Dermis blood vessel endothelial cell (primary cell): ENCODE measurements around the gene HS3ST5. TPM values are rescaled to one million over a fixed set of nuclear protein-coding genes. Genes with fewer than 3 reads are reported as not detected.
"Not testable (repeated sequence)": the region's sequence is repeated elsewhere in the genome, so short reads cannot be mapped to it uniquely, and the experiment has no call there.

ENCODE experiments used
- DNase-seq: peaks from one replicate; pipeline ENCODE4 v3.0.0; 2010
- total RNA-seq: library from RNA; depleted of rRNA; stranded (reverse); fragments of >200 nt; gene quantifications from 2 replicates; pipeline ENCODE4 v1.2.3, GENCODE V29; 2014

The HS3ST5 gene
- total RNA-seq, 1 donor from 2014 or later, result not detected

GRCh38 chr6:114327074-114327473 is 15.7 kb downstream of the HS3ST5 start:
- no peak for DNase-seq

DNA sequence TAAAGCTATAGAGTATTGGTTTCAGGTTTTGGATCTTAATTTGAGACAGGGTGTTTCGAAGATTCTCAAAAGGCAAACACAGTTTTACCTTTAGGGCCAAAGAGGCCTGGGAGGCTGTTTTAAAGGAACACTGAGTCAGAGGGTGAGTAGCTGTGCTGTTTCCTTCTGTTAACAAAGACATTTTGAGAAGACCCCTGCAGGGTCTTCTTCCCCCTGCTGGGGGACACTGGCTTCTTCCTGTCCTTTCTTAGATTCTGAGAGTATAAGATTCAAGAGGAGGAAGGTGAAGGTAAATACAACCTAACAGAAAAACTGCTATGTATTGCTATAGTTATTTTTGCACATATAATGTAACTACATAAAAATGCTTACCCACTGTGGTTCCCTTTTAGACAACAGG is 19.0 kb downstream of the HS3ST5 start:
- no peak for DNase-seq

DNA sequence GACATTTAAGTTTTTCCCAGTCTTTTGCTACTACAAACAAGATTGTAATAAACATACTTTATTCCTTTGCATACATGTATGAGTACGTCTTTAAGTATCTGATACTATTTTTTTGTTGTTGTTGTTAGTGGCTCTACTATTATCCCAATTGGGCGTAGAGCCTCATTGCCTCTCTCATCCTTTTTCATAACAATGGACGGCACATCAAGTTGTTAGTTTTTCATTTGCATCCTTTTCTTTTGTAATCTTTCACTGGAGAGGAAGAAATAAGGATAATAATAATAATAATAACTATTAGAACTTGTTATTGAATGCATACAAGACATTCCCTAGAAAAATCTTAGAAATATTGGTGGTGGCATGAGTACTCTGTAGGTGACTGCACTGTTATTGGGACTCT is 23.1 kb downstream of the HS3ST5 start:
- no peak for DNase-seq

GRCh38 chr6:114315831-114316595 is 26.8 kb downstream of the HS3ST5 start:
- no peak for DNase-seq

DNA sequence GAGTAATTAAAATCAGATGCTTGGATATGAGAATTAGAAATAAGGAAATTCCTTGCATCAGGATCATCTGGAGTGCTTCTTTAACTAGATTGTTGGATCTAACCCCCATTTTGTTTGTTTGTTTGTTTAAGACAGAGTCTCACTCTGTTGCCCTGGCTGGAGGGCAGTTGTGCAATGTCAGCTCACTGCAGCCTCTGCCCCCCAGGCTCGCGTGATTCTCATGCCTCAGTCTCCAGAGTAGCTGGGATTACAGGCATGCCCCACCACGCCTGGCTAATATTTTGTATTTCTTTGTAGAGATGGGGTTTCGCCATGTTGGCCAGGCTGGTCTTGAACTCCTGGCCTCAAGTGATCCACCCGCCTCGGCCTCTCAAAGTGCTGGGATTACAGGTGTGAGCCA is 29.0 kb downstream of the HS3ST5 start:
- DNase-seq, result not testable (repeated sequence)

GRCh38 chr6:114312931-114313330 is 29.9 kb downstream of the HS3ST5 start:
- no peak for DNase-seq

GRCh38 chr6:114310053-114310452 is 32.8 kb downstream of the HS3ST5 start:
- DNase-seq, result no peak

GRCh38 chr6:114304304-114304887 is 38.4 kb downstream of the HS3ST5 start:
- peak; percentile 52 for DNase-seq

- no peak for DNase-seq
Observed at GRCh38 chr6:114301596-114302219, 41.1 kb downstream of the HS3ST5 start.

GRCh38 chr6:114297135-114297534 is 45.7 kb downstream of the HS3ST5 start:
- DNase-seq, result no peak

- no peak for DNase-seq
Observed at GRCh38 chr6:114292431-114292830, 50.4 kb downstream of the HS3ST5 start.

GRCh38 chr6:114291428-114291827 is 51.4 kb downstream of the HS3ST5 start:
- no peak for DNase-seq

GRCh38 chr6:114290864-114291263 is 52.0 kb downstream of the HS3ST5 start:
- no peak for DNase-seq

DNA sequence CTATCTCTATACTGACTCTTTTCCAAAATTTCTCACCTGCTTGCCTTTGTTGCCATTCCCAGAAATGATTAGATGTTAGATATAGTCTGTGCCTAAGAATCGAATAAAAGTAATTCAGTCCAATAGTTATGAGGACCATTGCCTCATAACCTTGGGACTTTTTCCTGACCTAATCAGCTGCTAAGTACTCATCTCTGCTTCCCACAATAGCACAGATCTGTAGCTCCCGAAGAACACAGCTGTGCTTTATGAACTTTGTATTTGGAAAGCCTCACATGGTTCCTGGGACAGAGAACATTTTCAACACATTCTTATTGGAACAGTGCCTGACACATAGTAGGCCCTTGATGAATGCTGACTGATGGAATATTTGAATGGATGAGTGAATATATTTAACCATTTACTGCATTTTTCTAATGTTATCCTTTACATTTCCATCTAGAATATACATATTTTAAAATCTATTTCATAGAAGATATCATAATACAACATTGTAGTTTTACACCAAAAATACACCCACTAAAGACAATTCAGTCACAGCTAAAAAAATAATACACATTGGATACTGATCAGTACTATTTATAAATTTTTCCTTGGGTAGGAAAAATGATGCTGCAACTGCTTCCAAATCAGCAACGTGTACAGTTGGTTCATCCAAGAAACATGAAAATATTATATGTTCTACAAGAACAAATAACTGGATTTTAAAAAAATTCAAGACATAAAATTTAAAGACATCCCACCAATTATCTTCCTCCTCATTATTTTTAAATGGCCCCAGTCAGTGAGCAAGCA is 53.9 kb downstream of the HS3ST5 start:
- no peak for DNase-seq

GRCh38 chr6:114287461-114287860 is 55.4 kb downstream of the HS3ST5 start:
- DNase-seq, result no peak

- DNase-seq, result no peak
Observed at GRCh38 chr6:114286211-114286610, 56.6 kb downstream of the HS3ST5 start.

DNA sequence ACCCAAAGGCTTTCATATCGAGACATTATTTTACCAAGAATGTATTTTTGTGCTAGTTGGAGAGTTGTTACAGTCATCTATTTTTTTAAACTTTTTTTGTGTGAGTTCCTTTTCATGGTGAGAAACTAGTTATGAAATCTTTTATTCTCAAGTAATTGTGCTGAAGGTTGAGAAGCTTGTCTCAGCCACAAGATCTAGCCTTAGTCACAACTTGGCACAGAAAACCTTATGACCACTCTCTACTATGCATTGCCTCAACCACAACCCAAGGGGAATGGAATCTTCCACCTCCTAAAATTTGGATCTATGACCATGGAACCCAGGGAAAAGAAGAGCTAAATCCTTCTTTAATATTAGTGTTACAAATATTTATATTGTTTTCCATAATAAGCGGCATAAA is 58.5 kb downstream of the HS3ST5 start:
- DNase-seq, result no peak

DNA sequence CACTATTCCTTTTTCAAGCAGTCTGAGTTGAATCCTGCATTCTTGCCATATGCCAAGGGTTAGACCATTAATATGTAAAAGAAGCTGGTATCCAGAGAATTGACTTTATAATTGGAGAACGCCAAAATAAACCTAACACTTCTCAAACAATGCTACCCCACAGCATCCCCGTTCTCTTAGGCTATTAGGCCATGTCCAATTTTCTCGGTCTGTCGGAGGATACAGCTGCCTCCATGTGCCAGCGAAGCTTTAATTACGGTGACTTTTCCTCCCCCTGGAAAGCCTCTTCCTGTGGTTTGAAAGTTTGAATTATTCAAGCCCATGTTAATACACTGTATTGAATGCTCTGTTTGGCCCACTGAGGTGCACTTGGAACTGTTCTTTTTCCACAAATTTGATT is 60.5 kb downstream of the HS3ST5 start:
- DNase-seq, result no peak

GRCh38 chr6:114281496-114281895 is 61.3 kb downstream of the HS3ST5 start:
- DNase-seq, result no peak

DNA sequence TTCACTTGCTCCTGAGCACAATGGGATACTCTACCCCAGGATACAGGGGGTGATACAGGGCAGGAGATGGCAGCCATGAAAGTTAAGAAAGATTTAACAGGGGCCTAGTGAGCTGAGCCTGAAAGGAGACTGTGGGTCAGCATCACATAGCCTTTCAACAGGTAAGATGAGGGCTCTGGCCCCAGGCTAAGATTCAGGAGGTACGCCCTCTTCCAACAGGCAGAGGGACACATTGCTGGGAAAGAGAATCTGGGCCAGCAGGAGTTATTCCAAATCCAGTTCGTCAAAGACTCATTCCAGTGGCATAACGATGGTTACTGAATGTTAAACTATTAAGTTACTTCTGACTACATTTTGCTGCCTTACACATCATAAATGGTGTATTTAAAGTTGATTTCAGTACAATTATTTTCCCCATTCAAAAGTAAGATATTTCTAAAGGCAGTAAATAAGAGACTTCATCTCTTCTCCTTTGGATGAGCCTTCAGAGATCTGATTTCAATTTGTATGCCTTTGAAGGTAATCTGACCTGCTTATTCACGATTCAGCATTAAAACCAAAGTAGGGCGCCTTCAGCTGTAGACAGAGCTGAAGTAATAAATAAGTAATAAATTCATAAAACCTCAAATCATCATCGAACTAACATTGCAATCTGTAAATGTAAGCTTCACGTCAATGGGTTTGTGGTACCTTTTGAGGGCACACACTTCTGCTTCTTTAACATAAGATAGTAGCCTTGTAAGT is 62.4 kb downstream of the HS3ST5 start:
- no peak for DNase-seq

DNA sequence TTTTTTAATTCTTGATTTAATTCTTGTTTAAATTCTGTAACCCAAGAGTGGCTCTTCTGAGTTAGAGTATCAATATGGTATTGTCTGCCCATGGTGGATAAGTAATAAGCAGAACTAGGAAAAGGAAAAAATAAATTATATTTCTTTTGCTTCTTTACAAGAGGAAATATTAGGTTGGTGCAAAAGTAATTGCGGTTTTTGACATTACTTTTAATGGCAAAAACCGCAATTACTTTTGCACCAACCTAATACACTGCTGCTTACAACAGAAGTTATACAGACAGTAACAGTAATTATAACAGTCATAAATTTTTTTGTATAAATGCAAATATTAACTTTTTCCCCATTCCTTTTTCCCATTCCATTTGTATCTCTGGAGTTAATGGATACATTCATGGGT is 65.6 kb downstream of the HS3ST5 start:
- no peak for DNase-seq

GRCh38 chr6:114276783-114277182 is 66.0 kb downstream of the HS3ST5 start:
- DNase-seq, result no peak

- no peak for DNase-seq
Observed at GRCh38 chr6:114274836-114275235, 68.0 kb downstream of the HS3ST5 start.
